ENCODE measurements around the gene TCF12. TPM values are rescaled to one million over a fixed set of nuclear protein-coding genes. Genes with fewer than 3 reads are reported as not detected.

The TCF12 gene
- total RNA-seq, 2 donors from 2014 or later: 91.8 to 107 TPM

DNA sequence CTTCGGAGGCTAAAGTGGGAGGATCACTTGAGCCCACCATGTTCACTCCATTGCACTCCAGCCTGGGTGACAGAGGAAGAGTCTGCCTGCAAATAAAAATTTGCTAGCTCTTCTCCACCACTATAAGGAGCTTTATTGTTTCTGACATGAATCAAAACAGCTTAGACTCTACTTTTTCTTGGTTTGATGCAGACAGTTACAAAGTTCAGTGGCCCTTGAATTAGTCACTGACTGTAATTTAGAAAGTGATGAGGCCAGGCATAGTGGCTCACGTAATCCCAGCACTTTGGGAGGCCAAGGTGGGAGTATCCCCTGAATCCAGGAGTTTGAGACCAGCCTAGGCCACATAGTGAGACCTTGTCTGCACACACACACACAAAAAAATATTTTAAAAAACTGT lies 285.5 kb downstream of the TCF12 start:
- no peak for DNase-seq (ENCODE audit: low spot score)
- ATAC-seq (ENCODE audit: insufficient number of reproducible peaks, low FRiP score, low read depth): no peak
- H3K4me3 ChIP-seq: no peak overlapping the region
- H3K4me1 ChIP-seq (ENCODE audit: control insufficient read depth in 1 of 2, low read depth in 2 of 2): peaks cover 4% of the 10 kb centered on the region in 2 donors
- no peaks in the 10 kb centered on the region for H3K9me3 ChIP-seq
- H3K27ac ChIP-seq: no peak overlapping the region
- H3K36me3 ChIP-seq: no peaks in the 10 kb centered on the region
- TF ChIP-seq, protein P1, sequence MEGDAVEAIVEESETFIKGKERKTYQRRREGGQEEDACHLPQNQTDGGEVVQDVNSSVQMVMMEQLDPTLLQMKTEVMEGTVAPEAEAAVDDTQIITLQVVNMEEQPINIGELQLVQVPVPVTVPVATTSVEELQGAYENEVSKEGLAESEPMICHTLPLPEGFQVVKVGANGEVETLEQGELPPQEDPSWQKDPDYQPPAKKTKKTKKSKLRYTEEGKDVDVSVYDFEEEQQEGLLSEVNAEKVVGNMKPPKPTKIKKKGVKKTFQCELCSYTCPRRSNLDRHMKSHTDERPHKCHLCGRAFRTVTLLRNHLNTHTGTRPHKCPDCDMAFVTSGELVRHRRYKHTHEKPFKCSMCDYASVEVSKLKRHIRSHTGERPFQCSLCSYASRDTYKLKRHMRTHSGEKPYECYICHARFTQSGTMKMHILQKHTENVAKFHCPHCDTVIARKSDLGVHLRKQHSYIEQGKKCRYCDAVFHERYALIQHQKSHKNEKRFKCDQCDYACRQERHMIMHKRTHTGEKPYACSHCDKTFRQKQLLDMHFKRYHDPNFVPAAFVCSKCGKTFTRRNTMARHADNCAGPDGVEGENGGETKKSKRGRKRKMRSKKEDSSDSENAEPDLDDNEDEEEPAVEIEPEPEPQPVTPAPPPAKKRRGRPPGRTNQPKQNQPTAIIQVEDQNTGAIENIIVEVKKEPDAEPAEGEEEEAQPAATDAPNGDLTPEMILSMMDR (IDR thresholded peaks at IDR 0.05): no peak
- no peaks in the 10 kb centered on the region for H3K27me3 ChIP-seq (replicated peaks; ENCODE audit: insufficient read depth)

DNA sequence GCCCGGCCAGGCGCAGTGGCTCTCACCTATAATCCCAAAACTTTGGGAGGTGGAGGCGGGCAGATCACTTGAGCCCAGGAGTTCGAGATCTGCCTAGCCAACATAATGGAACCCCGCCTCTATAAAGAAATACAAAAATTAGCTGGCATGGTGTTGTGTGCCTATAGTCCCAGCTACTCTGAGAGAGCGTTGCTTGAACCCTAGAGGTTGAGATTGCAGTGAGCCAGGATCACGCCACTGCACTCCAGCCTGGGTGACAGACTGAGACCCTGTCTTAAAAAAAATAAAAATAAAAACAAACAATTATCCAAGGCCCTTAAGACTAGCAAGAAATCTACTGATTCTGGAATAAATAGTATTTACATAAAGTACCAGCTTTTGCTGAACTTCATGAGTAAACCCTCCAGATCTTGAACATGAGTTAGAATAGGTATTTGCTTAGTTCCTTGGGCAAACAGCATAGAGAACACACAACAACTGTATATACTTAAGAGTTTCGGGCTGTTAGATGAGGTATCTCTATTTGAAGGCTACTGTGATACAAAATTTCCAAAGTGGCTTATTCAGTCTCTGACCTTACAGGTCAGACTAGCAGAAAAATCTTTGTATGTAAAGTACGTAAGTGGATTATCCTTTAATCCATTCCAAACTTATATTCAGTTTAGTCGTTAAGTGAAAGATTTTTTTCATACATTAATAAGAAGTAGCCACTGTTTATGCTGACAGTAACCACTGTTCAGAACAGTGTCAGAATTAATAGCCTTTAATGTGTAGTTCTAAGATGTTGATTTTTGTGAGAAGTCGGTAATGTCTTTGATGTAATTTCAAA lies 286.8 kb downstream of the TCF12 start:
- ATAC-seq (ENCODE audit: insufficient number of reproducible peaks, low FRiP score, low read depth) (no peak), DNase-seq (ENCODE audit: low spot score) (no peak)
- no peaks in the 10 kb centered on the region for H3K4me1 ChIP-seq (ENCODE audit: control insufficient read depth in 1 of 2, low read depth in 2 of 2)
- H3K4me3 ChIP-seq: no peak overlapping the region
- no peaks in the 10 kb centered on the region for H3K27me3 ChIP-seq (replicated peaks; ENCODE audit: insufficient read depth)
- H3K9me3 ChIP-seq: no peaks in the 10 kb centered on the region
- no peak overlapping the region for H3K27ac ChIP-seq
- TF ChIP-seq, protein P1 (IDR thresholded peaks at IDR 0.05): no peak
- H3K36me3 ChIP-seq: no peaks in the 10 kb centered on the region

DNA sequence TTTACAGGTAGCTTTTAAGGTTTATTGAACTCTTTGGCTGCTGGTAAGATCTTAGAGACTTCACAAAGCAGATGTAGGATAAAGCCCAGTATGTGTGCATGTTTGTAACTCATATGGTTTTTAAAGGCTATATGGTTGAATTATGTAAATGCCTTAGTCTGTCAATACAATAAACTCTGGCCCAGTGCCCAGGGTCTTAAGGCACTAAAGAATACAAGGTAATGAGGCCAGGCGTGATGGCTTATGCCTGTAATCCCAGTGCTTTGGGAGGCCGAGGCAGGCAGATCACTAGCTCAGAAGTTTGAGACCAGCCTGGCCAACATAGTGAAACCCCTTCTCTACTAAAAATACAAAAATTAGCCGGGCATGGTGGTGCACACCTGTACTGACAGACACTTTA lies 287.6 kb downstream of the TCF12 start:
- H3K27me3 ChIP-seq (replicated peaks; ENCODE audit: insufficient read depth): no peaks in the 10 kb centered on the region
- DNase-seq (ENCODE audit: low spot score) (no peak), ATAC-seq (ENCODE audit: insufficient number of reproducible peaks, low FRiP score, low read depth) (no peak)
- H3K4me1 ChIP-seq (ENCODE audit: control insufficient read depth in 1 of 2, low read depth in 2 of 2): no peaks in the 10 kb centered on the region
- no peak overlapping the region for H3K27ac ChIP-seq
- H3K36me3 ChIP-seq: no peaks in the 10 kb centered on the region
- no peaks in the 10 kb centered on the region for H3K9me3 ChIP-seq
- H3K4me3 ChIP-seq: no peak overlapping the region
- TF ChIP-seq, protein P1 (IDR thresholded peaks at IDR 0.05): no peak

DNA sequence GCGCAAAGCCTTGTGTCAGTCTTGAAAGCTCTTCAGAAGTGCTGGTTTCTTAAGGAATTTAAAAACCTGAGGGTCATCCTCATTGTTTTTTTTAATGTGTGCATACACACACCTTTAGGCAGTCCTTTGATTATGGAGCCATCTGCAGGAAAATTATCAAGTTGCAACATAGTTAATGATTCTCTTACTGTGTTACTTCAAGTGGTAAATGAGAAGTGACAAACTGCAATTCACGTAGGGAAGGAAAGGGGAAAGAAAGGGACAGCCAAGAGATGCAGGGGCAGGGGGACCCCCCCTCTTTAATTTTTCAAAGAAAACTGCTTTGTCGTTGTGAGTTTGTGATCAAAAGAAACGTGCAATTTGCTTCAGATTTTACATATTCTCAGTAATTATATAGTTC lies 295.4 kb downstream of the TCF12 start:
- H3K36me3 ChIP-seq: no peaks in the 10 kb centered on the region
- peaks cover 17 to 47% of the 10 kb centered on the region in 2 donors for H3K4me1 ChIP-seq (ENCODE audit: control insufficient read depth in 1 of 2, low read depth in 2 of 2)
- TF ChIP-seq, protein P1 (IDR thresholded peaks at IDR 0.05): peak; percentile 17
- H3K9me3 ChIP-seq: no peaks in the 10 kb centered on the region
- DNase-seq (ENCODE audit: low spot score): no peak
- no peak overlapping the region for H3K27ac ChIP-seq
- H3K4me3 ChIP-seq: no peak overlapping the region
- H3K27me3 ChIP-seq (replicated peaks; ENCODE audit: insufficient read depth): no peaks in the 10 kb centered on the region
- ATAC-seq (ENCODE audit: insufficient number of reproducible peaks, low FRiP score, low read depth): no peak

DNA sequence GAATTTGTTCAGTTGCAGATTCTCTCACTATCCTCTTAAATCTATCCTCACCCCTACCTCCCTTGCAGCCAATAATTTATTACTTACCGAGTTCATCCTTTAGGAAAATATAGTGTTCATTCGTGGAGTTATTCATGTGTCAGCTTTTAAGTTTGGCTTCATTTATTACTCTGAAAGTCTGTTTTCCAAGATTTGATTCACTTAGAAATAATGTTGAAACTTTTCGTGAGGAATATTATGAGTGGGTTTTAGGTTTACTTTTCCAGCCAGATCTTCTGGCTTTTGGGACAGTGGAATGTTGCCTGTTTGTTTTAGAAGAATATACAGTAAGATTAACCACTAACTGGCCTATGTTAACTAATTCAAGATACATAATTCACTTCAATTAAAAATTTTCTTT lies 296.9 kb downstream of the TCF12 start:
- Histone ChIP-seq H3K36me3 (no peaks in the 10 kb centered on the region), H3K27me3 (replicated peaks; ENCODE audit: insufficient read depth) (no peaks in the 10 kb centered on the region), H3K4me1 (ENCODE audit: control insufficient read depth in 1 of 2, low read depth in 2 of 2) (peaks cover 22 to 49% of the 10 kb centered on the region in 2 donors), H3K9me3 (no peaks in the 10 kb centered on the region), H3K27ac (peak overlapping the region in 1 of 2 donors; percentile 46), H3K4me3 (no peak overlapping the region)
- ATAC-seq (ENCODE audit: insufficient number of reproducible peaks, low FRiP score, low read depth) (no peak), DNase-seq (ENCODE audit: low spot score) (no peak)
- TF ChIP-seq, protein P1 (IDR thresholded peaks at IDR 0.05): no peak
